Loucy (cell line): ENCODE results near the gene SLC25A21.

Source experiments
- CTCF ChIP-seq: fragments of 200-600 bp; sonication (generic); conservative IDR thresholded peaks from 2 replicates; pipeline ENCODE4 v1.5.1; 2014; ENCODE audit warnings: mild to moderate bottlenecking, antibody characterized with exemption, low read length
- EZH2phosphoT487 ChIP-seq: fragments of 200-600 bp; IDR thresholded peaks from 2 replicates; pipeline ENCODE4 v1.6.1; 2018; ENCODE audit warnings: antibody characterized with exemption, mild to moderate bottlenecking, moderate library complexity, borderline replicate concordance

GRCh38 chr14:37062191-37062803 lies 110.1 kb downstream of the SLC25A21 start:
- TF ChIP-seq CTCF = no peak
- TF ChIP-seq EZH2phosphoT487 = no peak
